ENCODE results near the gene NAA80.

NAA80 gene

DNA sequence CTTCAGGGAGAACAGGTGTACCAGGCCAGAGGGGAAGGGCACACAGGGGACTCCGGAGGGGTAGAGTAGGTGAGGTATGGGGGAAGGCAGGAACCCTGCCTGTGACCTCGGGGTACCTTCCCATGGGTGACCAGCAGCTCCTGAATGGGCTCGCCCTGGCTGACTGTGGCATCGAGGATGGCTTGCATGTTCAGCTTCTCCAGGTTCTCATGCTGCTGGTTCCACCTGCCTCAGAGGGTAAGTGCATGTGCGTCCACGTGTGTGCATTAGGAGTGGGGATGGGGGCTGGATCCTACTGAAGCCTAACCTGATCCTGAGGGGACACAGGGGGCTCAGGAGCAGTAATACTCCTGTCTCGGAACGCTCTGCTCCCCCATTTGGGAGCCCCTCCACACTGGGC, 45.8 kb upstream of the NAA80 start:
- Histone ChIP-seq H3K9me2 (replicated peaks; ENCODE audit: low read depth, low read length) (no peaks in the 10 kb centered on the region), H3K27me3 (ENCODE audit: insufficient read depth, low read length, poor library complexity, severe bottlenecking) (no peaks in the 10 kb centered on the region), H3K4me2 (ENCODE audit: low read depth, low read length, poor library complexity, severe bottlenecking) (no peak overlapping the region), H3K79me2 (ENCODE audit: insufficient read depth, low read length) (peaks cover 45% of the 10 kb centered on the region), H3K4me1 (ENCODE audit: insufficient read depth, low read length, poor library complexity, severe bottlenecking) (peaks cover 47% of the 10 kb centered on the region), H3K9ac (ENCODE audit: low read depth, low read length, poor library complexity, severe bottlenecking) (no peak overlapping the region), H4K20me1 (ENCODE audit: insufficient read depth, low read length, poor library complexity, severe bottlenecking) (no peaks in the 10 kb centered on the region), H3K36me3 (ENCODE audit: insufficient read depth, low read length) (peaks cover 7% of the 10 kb centered on the region; the same call in 1 of the 2 replicates), H3K9me3 (ENCODE audit: insufficient read depth, low read depth, low read length) (no peaks in the 10 kb centered on the region), H2AFZ (ENCODE audit: low read length) (no peak overlapping the region), H3F3A (ENCODE audit: low read depth) (peaks cover 6% of the 10 kb centered on the region; the same call in 1 of the 2 replicates), H3K4me3 (ENCODE audit: low read length, poor library complexity, severe bottlenecking) (no peak overlapping the region)
- TF ChIP-seq EZH2phosphoT487 (IDR thresholded peaks at IDR 0.05; ENCODE audit: borderline replicate concordance): no peak
- TF ChIP-seq, protein P1, sequence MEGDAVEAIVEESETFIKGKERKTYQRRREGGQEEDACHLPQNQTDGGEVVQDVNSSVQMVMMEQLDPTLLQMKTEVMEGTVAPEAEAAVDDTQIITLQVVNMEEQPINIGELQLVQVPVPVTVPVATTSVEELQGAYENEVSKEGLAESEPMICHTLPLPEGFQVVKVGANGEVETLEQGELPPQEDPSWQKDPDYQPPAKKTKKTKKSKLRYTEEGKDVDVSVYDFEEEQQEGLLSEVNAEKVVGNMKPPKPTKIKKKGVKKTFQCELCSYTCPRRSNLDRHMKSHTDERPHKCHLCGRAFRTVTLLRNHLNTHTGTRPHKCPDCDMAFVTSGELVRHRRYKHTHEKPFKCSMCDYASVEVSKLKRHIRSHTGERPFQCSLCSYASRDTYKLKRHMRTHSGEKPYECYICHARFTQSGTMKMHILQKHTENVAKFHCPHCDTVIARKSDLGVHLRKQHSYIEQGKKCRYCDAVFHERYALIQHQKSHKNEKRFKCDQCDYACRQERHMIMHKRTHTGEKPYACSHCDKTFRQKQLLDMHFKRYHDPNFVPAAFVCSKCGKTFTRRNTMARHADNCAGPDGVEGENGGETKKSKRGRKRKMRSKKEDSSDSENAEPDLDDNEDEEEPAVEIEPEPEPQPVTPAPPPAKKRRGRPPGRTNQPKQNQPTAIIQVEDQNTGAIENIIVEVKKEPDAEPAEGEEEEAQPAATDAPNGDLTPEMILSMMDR (conservative IDR thresholded peaks at IDR 0.05; ENCODE audit: low read length): no peak

GRCh38 chr3:50342813-50343633, 43.8 kb upstream of the NAA80 start:
- H2AFZ ChIP-seq (ENCODE audit: low read length): no peak overlapping the region
- peaks cover 42% of the 10 kb centered on the region for H3K4me1 ChIP-seq (ENCODE audit: insufficient read depth, low read length, poor library complexity, severe bottlenecking)
- peak overlapping the region; percentile 97 for H3K4me3 ChIP-seq (ENCODE audit: low read length, poor library complexity, severe bottlenecking)
- no peaks in the 10 kb centered on the region for H3K9me3 ChIP-seq (ENCODE audit: insufficient read depth, low read depth, low read length)
- no peaks in the 10 kb centered on the region for H3K9me2 ChIP-seq (replicated peaks; ENCODE audit: low read depth, low read length)
- TF ChIP-seq, protein P1 (conservative IDR thresholded peaks at IDR 0.05; ENCODE audit: low read length): peak; percentile 32; the same call in 1 of the 2 replicates
- TF ChIP-seq EZH2phosphoT487 (IDR thresholded peaks at IDR 0.05; ENCODE audit: borderline replicate concordance): no peak
- H3K36me3 ChIP-seq (ENCODE audit: insufficient read depth, low read length): peaks cover 2% of the 10 kb centered on the region; the same call in 1 of the 2 replicates
- H3K79me2 ChIP-seq (ENCODE audit: insufficient read depth, low read length): peaks cover 48% of the 10 kb centered on the region
- peak overlapping the region; percentile 91 for H3K4me2 ChIP-seq (ENCODE audit: low read depth, low read length, poor library complexity, severe bottlenecking)
- H3F3A ChIP-seq (ENCODE audit: low read depth): peaks cover 6% of the 10 kb centered on the region; the same call in 1 of the 2 replicates
- no peaks in the 10 kb centered on the region for H4K20me1 ChIP-seq (ENCODE audit: insufficient read depth, low read length, poor library complexity, severe bottlenecking)
- H3K27me3 ChIP-seq (ENCODE audit: insufficient read depth, low read length, poor library complexity, severe bottlenecking): no peaks in the 10 kb centered on the region
- peak overlapping the region; percentile 98 for H3K9ac ChIP-seq (ENCODE audit: low read depth, low read length, poor library complexity, severe bottlenecking)

DNA sequence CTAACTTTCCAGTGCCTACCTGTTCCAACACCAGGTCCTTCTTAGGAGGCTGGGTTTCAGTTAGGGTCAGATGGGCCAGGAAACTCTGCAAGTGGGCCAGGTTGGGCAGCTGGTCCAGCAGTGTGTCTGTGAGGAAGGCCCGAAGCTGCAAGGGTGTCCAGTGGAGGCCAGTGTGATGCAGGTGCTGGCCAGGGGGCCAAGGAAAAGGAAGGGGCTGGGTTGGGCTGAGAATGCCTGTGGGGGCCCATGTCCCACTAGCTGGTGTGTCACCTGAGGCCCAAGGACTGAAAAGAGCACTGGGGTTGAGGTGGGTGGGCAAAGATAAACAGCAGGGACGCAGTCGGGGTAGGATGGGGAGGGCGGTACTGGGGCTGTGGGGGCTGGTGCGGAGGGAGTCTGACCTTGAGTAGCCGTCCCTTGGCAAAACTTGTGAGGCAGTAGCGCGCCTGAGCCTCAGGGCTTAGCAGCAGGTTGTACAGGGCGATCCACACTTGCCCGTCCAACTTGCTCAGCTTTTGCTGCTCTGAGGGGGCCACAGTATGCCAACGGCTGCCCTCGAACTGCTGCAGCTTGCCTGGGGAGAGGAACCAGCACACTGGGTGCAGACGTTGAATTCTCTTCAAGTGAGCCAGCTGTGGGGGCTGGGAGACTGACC, 42.9 kb upstream of the NAA80 start:
- peak overlapping the region; percentile 98 for H3K9ac ChIP-seq (ENCODE audit: low read depth, low read length, poor library complexity, severe bottlenecking)

More for the DNA sequence above, 42.9 kb upstream of the NAA80 start:
- peak overlapping the region; percentile 91 for H3K4me2 ChIP-seq (ENCODE audit: low read depth, low read length, poor library complexity, severe bottlenecking)
- H3K9me2 ChIP-seq (replicated peaks; ENCODE audit: low read depth, low read length): no peaks in the 10 kb centered on the region
- H3K36me3 ChIP-seq (ENCODE audit: insufficient read depth, low read length): no peaks in the 10 kb centered on the region
- H2AFZ ChIP-seq (ENCODE audit: low read length): no peak overlapping the region
- peaks cover 49% of the 10 kb centered on the region for H3K79me2 ChIP-seq (ENCODE audit: insufficient read depth, low read length)
- H4K20me1 ChIP-seq (ENCODE audit: insufficient read depth, low read length, poor library complexity, severe bottlenecking): no peaks in the 10 kb centered on the region
- H3F3A ChIP-seq (ENCODE audit: low read depth): peaks cover 9% of the 10 kb centered on the region; the same call in 1 of the 2 replicates
- H3K27me3 ChIP-seq (ENCODE audit: insufficient read depth, low read length, poor library complexity, severe bottlenecking): no peaks in the 10 kb centered on the region
- peaks cover 38% of the 10 kb centered on the region for H3K4me1 ChIP-seq (ENCODE audit: insufficient read depth, low read length, poor library complexity, severe bottlenecking)
- no peaks in the 10 kb centered on the region for H3K9me3 ChIP-seq (ENCODE audit: insufficient read depth, low read depth, low read length)
- H3K4me3 ChIP-seq (ENCODE audit: low read length, poor library complexity, severe bottlenecking): peak overlapping the region; percentile 97
- TF ChIP-seq EZH2phosphoT487 (IDR thresholded peaks at IDR 0.05; ENCODE audit: borderline replicate concordance): no peak
- TF ChIP-seq, protein P1 (conservative IDR thresholded peaks at IDR 0.05; ENCODE audit: low read length): no peak

Measured in Loucy (cell line).